DMS79 treated with DMSO at 0.1 percent for 48 hours (cell line): ENCODE results near the gene IL17D.

Experiments used
- DNase-seq: peaks from one replicate; lab custom pipeline; 2025; lab: John Stamatoyannopoulos, UW

Gene IL17D

GRCh38 chr13:20691616-20692015 is 11.9 kb upstream of the IL17D start:
- no peak for DNase-seq

GRCh38 chr13:20696073-20696472 is 7.4 kb upstream of the IL17D start:
- DNase-seq = no peak

GRCh38 chr13:20699715-20700114 is 3.8 kb upstream of the IL17D start:
- DNase-seq = no peak

- DNase-seq = no peak
These were observed 3.2 kb upstream of the IL17D start for GRCh38 chr13:20700288-20700687.

GRCh38 chr13:20701461-20701860 is 2.0 kb upstream of the IL17D start:
- DNase-seq = no peak

- DNase-seq = peak; percentile 7
These were observed 977 bp upstream of the IL17D start for GRCh38 chr13:20702530-20702914.

- peak; percentile 31 for DNase-seq
These were observed 420 bp downstream of the IL17D start for GRCh38 chr13:20703780-20704458.

- DNase-seq = no peak
These were observed 1.1 kb downstream of the IL17D start for GRCh38 chr13:20704459-20705069.

GRCh38 chr13:20706661-20707060 is 3.2 kb downstream of the IL17D start:
- DNase-seq = no peak

- no peak for DNase-seq
These were observed 4.7 kb downstream of the IL17D start for GRCh38 chr13:20708216-20708615.

- no peak for DNase-seq
These were observed 5.9 kb downstream of the IL17D start for GRCh38 chr13:20709369-20709768.

- DNase-seq = no peak
These were observed 6.3 kb downstream of the IL17D start for GRCh38 chr13:20709782-20710181.

- DNase-seq = no peak
These were observed 8.0 kb downstream of the IL17D start for GRCh38 chr13:20711301-20712044.

- no peak for DNase-seq
These were observed 9.5 kb downstream of the IL17D start for GRCh38 chr13:20713014-20713376.

GRCh38 chr13:20713751-20714150 is 10.3 kb downstream of the IL17D start:
- DNase-seq = no peak

- no peak for DNase-seq
These were observed 10.7 kb downstream of the IL17D start for GRCh38 chr13:20714161-20714560.

GRCh38 chr13:20714563-20715329 is 11.2 kb downstream of the IL17D start:
- DNase-seq = no peak

- DNase-seq = no peak
These were observed 11.8 kb downstream of the IL17D start for GRCh38 chr13:20715330-20715712.

GRCh38 chr13:20716951-20717350 is 13.5 kb downstream of the IL17D start:
- DNase-seq = peak; percentile 7

- no peak for DNase-seq
These were observed 14.4 kb downstream of the IL17D start for GRCh38 chr13:20717581-20718542.

GRCh38 chr13:20718958-20719566 is 15.6 kb downstream of the IL17D start:
- DNase-seq = no peak
